GM12864 (cell line): ENCODE measurements around the gene ACAD11.

Experiments
- DNase-seq: peaks from one replicate; pipeline ENCODE4 v3.0.0-alpha.2; 2011; ENCODE audit warnings: low read depth
- H3K4me3 ChIP-seq: 2 replicates; pipeline ENCODE4 v1.5.1; 2011; ENCODE audit warnings: mild to moderate bottlenecking, low read depth, low read length, control low read depth
- CTCF ChIP-seq: IDR thresholded peaks from 2 replicates; pipeline ENCODE4 v1.5.1; 2011; ENCODE audit warnings: low read depth, mild to moderate bottlenecking, moderate library complexity, low read length, control low read depth, inconsistent platforms; ENCODE audit errors: missing control alignments

The ACAD11 gene

GRCh38 chr3:132521901-132522300, 137.7 kb downstream of the ACAD11 start:
- no peak for DNase-seq
- no peak for TF ChIP-seq CTCF
- no peak overlapping the region for H3K4me3 ChIP-seq

- no peak for DNase-seq
- H3K4me3 ChIP-seq: no peak overlapping the region
- no peak for TF ChIP-seq CTCF
These were observed 139.7 kb downstream of the ACAD11 start for GRCh38 chr3:132519914-132520313.

- no peak overlapping the region for H3K4me3 ChIP-seq
- TF ChIP-seq CTCF: no peak
- DNase-seq: no peak
These were observed 142.3 kb downstream of the ACAD11 start for GRCh38 chr3:132517311-132517710.

GRCh38 chr3:132513057-132513456, 146.6 kb downstream of the ACAD11 start:
- no peak for TF ChIP-seq CTCF
- no peak for DNase-seq
- H3K4me3 ChIP-seq: no peak overlapping the region

- TF ChIP-seq CTCF: no peak
- no peak overlapping the region for H3K4me3 ChIP-seq
- no peak for DNase-seq
These were observed 150.1 kb downstream of the ACAD11 start for GRCh38 chr3:132509506-132509905.

- no peak for TF ChIP-seq CTCF
- DNase-seq: no peak
- no peak overlapping the region for H3K4me3 ChIP-seq
These were observed 150.5 kb downstream of the ACAD11 start for GRCh38 chr3:132509096-132509495.
